H1 (cell line): ENCODE results near the gene TMPRSS3. TPM values are rescaled to one million over a fixed set of nuclear protein-coding genes. Genes with fewer than 3 reads are reported as not detected.

Experiments used
- BRCA1 ChIP-seq: IDR thresholded peaks from 2 replicates; pipeline ENCODE4 v1.6.1; 2012; ENCODE audit warnings: low read depth, low read length, improper control_type of control experiment
- PHF8 ChIP-seq: fragments of 200-600 bp; sonication (generic); conservative IDR thresholded peaks from 2 replicates; pipeline ENCODE4 v1.7.1; 2012; ENCODE audit warnings: low read depth, mild to moderate bottlenecking, inconsistent platforms, low read length, moderate library complexity
- polyA plus RNA-seq, 7 experiments: library from polyadenylated mRNA; depleted of rRNA in 3 of 7; stranded (reverse) in 5 of 7; unstranded in 2 of 7; fragments of >200 nt in 5 of 7; fragments of 200-250 nt in 2 of 7; gene quantifications; 1 replicate in 5 of 7; 2 replicates in 1 of 7; 4 replicates in 1 of 7; pipeline versions ENCODE4 v1.2.1 to v1.2.3, GENCODE V29; 2011 to 2013; ENCODE audit warnings: missing spikeins in 2 of 7, mixed read lengths in 2 of 7
- total RNA-seq: library from RNA; stranded (reverse); fragmentation: NEBNext Ultra II Directional; extraction: Animal tissue kit (Norgen Biotek cat#: 25700); gene quantifications from 2 replicates; pipeline ENCODE4 v1.2.1, GENCODE V29; 2021

Gene TMPRSS3
- total and polyA plus RNA-seq, 2 of the 8 experiments (the other 6 are each of a cell fraction or from before 2014, with no cell fraction given) = 0.38 TPM; not detected in 1

DNA sequence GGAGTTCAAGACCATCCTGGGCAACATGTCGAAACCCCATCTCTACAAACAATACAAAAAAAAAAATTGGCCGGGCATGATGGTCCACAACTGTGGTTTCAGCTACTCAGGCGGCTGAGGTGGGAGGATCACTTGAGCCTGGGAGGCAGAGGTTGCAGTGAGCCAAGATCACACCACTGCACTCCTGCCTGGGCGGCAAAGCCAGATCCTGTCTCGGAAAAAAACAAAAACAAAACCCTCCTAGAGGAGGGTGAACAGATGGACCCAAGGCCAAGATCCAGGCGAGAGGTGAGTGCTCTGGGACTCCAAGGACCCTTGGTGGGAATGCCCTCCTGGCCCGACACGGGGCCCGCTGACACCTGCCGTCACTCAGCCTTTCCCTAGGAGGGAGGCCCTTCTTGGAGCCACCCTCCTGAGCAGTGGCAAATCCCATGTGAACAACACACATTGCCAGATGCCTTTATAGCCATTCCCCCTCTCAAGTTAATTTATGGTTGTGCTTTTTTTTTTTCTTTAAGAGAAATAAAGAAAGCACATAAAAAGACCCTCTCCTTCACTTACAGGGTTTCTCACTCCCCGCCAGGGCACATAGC lies 45.4 kb downstream of the TMPRSS3 start (continued):
- TF ChIP-seq PHF8 (no peak), BRCA1 (no peak)
